HG02870 (cell line): Measurements from ENCODE around the gene TDRD3.
A peak's percentile ranks its signal among the peaks of the same experiment; 100 is the strongest.
"Not testable (repeated sequence)": the region's sequence is repeated elsewhere in the genome, so short reads cannot be mapped to it uniquely, and the experiment has no call there.

Experiments
- ATAC-seq: cut with Tn5 transposase; IDR thresholded peaks from one replicate; pipeline ENCODE4 v1.9.1; 2021; ENCODE audit warnings: mild to moderate bottlenecking, moderate library complexity; ENCODE audit not compliant: unreplicated experiment

TDRD3 gene

DNA sequence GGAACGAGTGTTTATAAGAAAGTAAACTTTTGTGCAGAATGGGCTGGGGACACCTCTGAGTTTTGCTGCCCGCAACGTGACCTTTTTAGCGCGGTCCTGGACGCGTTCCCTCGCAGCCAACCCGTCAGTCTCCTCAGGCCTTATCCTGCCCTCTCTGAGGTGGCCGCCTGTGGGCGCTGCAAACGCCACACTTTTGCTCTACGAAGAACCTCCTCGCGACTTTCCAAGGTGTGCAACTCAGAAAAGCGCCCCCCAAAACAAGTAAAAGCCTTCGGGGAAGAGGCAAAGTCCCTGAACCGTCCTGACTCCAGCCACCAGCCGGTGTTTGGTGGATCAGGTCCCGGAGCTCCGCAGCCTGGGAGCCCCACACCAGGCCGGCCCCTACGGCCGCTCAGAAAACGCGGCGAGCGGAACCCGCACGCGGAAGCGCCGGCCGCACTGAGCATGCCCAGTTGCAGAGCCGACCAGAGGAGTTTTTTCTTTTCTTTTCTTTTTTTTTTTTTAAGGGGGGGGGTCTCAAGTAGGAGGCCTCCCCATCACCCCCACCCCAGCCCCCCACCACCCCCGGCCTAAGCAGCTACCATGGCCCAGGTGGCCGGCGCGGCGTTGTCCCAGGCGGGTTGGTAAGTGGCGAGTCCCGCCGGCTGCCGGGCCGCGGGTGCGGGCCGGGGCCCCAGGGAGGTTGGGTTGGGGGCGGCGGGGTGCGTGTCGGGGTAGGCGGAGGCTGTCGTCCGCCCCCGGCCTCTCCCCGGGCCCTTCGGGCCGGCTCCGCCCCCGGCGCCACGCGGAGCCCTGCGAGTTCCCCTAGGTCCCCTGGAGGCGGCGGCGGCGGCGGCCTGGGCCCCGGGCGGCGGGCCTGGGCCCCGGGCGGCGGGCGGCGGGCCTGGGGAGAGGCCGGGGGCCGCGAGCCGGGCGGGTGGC is at the start of gene TDRD3:
TDRD3 (plus strand) TSS at position 438 of the 921 bp plus-strand sequence; CDS start at position 583, 145 bp downstream.
- ATAC-seq = peak; percentile 49

DNA sequence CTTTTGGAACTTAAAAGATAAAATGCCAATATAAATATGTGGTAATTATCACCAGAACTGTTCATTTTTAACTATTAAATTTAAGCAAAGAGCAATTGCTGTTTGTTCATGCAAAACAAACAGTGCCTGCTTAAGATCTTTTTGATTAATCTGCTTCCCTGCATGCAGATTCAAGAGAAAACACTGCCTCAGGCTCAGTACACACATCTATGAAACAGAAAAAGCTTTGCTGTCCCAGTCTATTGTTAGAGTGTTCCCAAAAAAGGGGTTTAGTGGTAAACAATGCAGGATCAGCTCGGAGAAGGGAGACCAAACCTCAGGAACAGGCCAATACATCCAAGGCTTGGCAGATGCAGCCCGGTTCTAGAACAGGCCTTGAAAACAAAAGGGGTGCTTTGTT is 49.3 kb upstream of the TDRD3 start:
- no peak for ATAC-seq

DNA sequence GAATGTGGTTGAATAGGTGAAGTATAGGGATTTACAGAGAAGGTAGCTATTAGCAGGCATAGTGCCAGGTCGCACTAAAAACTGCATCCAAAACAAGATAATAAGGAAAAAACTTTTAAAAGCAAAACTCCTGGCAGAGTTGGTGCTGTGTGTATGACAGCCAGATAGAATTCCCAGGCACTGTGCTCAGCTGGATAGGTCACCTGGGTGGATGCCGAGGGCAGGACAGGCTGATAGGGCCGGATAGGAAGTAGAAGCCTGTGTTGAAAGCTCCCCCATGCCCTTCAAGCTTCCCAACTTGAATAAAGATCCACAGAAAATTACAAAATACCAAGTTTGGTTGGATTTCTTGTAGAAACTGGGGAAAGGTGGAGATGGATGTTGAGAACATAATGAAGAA is 48.9 kb upstream of the TDRD3 start:
- ATAC-seq = no peak

DNA sequence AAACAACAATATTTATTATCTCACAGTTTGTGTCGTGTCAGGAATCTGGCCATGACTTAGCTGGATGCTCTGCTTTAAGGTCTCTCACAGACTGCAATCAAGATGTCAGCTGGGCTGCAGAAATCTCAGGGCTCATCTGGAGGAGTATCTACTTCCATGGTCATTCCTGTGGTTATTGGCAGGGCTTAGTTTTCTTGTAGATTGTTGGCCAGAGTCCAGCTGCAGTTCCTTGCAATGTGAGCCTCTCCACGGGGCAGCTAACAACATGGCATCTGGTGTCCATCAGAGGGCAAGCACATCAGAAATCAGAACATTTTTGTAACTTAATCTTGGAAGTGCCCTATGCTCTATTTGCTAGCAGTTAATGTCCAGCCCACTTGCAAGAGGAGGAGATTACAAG is 45.7 kb upstream of the TDRD3 start:
- ATAC-seq = no peak

DNA sequence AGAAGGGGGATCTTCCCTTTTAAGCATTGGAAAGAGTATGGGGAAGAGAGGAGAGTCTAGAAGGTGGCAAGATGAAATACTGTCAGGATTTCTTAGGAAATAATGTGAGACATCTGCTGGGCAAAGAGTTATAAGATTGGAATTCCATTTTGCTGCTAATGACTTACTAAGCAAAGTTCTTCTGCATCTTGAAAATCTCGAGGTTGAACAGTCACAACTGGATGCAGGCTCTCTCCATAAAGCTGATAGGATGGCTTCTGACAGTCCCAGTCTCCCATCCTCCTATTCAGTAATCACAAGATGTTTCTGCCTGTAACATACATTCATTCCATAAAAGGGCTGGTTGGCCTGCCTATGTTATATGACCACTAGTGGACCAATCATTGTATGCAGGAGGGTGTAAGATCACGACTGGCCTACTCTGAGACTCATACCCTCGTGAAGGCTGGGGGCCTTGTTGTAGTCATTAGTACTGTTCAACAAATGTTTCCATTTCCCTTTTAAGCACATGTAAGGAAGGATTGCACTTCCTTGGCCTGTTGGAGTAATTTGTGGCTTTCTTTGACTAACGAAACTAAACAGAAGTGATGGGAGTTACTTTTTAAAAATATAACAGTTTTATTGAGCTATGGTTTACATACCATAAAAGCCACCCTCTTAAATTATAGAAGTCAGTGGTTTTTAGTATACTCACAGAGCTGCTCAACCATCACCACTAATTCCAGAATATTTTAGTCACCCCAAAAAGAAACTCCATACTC is 45.0 kb upstream of the TDRD3 start:
- no peak for ATAC-seq

GRCh38 chr13:60352644-60353043 is 44.4 kb upstream of the TDRD3 start:
- ATAC-seq = no peak

GRCh38 chr13:60355056-60355455 is 42.0 kb upstream of the TDRD3 start:
- ATAC-seq = no peak

- no peak for ATAC-seq
Observed at GRCh38 chr13:60356970-60357369, 40.0 kb upstream of the TDRD3 start.

DNA sequence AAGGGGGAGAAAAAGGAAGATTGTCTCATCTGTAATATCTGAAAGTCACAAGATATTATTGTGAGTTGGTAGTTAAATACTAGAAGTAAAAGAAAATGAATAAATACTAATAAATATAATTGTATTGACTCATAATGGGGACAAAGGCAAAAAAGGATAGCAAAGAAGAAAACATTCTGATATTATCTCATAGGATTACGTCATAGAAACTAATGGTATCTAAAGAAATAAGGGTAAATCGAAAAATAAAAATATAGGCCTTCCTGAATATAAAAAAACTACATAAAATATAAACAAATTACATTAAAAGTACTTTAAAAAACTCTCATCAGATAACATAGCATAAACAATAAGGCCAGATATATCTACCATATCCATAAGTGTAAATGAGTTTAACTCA is 38.6 kb upstream of the TDRD3 start:
- ATAC-seq = no peak

- ATAC-seq = no peak
Observed at GRCh38 chr13:60363288-60363687, 33.7 kb upstream of the TDRD3 start.

- ATAC-seq = peak; percentile 70
Observed at GRCh38 chr13:60369242-60369641, 27.8 kb upstream of the TDRD3 start.

DNA sequence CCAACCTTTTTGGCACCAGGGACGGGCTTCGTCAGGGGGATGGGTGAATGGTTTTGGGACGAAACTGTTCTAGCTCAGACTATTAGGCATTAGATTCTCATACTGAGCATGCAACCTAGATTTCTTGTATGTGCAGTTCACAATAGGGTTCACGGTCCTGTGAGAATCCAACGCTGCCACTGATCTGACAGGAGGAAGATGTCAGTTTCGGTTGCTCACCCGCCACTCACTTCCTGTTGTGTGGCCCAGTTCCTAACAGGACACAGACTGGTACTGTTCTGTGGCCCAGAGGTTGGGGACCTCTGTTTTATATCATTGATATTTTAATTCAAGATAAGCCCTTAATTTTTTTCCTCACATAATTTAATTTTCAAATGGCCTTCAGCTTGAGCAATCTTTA is 26.7 kb upstream of the TDRD3 start:
- ATAC-seq = no peak

DNA sequence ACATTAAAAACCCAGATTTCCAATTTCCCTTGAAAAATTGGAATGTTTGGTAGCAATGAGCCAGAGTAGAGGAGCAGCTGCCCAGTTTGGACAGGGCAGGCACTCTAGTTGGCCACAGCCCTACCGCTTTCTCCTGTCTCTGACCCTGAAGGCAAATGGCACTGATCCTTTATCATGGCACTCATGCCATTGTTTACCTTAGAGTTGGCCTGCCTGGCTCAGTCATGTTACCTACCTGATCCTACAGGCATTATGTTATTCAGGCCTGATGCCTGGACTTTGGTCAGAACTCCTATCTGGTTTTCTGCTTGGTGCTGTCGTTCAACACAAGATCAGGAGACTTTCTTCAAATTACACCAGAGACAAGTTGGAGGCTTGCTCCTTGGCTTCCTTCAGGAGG is 24.9 kb upstream of the TDRD3 start:
- ATAC-seq = no peak

DNA sequence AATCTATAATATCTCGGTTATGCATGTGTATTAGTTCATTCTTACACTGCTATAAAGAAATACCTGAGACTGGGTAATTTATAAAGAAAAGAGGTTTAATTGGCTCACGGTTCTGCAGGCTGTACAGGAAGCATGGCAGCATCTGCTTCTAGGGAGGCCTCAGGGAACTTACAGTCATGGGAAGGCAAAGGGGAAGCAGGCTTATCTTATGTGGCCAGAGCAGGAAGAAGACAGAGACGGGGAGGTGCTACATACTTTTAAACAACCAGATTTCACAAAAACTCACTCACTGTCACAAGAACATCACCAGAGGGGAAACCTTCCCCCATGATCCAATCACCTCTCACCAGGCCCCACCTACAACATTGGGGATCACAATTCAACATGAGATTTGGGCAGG is 17.7 kb upstream of the TDRD3 start:
- not testable (repeated sequence) for ATAC-seq

DNA sequence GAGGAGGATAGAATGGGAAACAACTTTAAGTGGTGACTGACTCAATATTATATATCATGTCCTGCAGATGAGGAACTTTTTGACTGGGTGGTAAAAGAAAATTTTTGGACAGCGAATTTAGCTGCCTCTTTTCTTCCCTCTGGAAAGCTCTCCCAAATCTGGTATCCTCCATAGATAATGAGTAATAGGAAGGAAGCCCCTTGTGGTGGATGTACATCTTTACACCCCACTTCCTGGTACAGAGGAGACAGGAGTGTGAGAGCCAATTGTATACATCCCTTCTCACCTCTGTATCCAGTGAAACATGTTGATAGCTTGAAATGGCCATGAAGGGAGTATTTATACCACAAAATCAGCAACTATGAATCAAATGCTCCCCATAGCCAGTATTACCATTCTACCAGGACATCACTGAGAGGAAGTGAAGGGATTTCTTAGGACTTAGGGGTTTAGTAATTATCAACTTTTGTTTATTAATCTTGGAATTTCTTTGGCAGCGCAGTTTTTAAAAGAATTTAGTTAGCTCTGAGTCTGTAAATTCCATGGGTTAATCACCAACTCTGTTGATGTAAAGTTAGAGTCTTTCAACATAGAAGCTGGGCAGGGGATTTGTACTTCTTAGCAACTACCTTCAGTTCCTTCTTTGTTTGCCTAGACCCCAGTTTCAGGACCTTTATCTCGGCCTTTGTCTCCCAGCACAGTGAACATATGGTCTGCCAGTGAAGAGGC is 17.0 kb upstream of the TDRD3 start:
- ATAC-seq = no peak

- ATAC-seq = no peak
Observed at GRCh38 chr13:60384911-60385310, 12.1 kb upstream of the TDRD3 start.

DNA sequence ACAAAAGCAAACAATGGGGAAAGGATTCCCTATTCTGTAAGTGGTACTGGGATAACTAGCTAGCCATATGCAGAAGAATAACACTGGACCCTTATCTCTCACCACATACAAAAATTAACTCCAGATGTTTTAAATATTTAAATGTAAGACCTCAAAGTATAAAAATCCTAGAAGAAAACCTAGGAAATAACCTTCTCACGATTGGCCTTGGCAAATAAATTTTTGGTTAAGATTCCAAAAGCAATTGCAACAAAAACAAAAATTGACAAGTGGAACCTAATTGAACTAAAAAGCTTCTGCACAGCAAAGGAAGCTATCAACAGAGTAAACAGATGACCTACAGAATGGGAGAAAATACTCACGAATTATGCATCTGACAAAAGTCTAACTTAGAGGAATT is 10.8 kb upstream of the TDRD3 start:
- no peak for ATAC-seq

DNA sequence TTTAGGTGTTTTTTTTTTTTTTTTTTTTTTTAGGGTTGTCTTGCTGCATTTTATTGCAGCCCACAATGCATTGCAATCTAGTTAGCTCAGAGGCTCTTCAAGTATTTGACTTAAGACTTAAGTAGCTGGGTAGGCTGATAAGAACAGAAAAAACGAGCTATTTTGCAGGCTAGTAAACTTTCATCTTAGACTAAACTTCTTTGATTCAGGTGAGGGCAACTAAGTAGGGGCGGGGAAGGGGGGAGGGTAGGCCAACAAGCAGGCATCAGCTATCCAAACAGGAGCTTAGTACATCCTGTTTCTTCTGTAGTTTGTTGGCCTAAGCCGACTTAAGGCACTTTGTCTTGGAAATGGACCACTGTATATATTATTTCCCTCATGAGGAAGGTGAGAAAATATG is 4.9 kb upstream of the TDRD3 start:
- no peak for ATAC-seq

GRCh38 chr13:60395971-60396782 is 843 bp upstream of the TDRD3 start:
- ATAC-seq = peak; percentile 53

DNA sequence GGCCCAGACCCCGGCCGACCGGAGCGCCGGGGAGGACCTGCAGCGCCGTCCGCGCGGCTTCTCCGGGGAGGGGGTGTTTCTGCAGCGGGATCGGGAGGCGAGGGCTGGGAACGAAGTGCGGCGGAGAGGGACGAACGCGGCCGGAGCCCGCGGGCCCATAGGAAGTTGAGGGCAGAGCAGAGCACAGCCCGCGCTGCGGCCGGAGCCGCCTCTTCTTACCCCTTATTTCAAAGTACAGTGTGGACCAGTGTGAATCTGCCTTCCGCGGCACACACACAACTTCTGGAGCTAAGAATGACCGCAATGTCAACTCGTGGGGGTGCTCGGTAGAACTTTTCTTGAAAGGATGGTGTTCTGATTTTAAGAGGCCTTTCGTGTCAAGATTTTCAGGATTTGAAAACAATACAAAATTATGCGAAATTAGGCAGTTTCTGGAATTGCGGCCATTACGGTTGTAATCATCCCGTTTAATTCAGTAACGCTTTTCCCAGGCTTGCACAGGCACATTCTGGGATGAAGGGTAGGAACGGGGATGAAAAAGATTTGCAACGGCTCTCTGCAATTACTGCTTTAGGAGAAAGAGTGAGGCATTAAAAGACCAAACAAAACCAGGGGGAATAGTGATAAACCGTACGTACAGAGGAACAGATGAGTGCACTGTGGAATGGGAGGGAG is 821 bp downstream of the TDRD3 start:
- peak; percentile 30 for ATAC-seq
